ENCODE data around the gene ADIG. TPM values are rescaled to one million over a fixed set of nuclear protein-coding genes. Genes with fewer than 3 reads are reported as not detected.
A peak's percentile ranks its signal among the peaks of the same experiment; 100 is the strongest.

The ADIG gene
- total RNA-seq, 1 experiment from 2014 or later, result not detected

GRCh38 chr20:38630727-38631126 is 49.7 kb downstream of the ADIG start:
- no peak for DNase-seq (ENCODE audit: low read depth)

DNA sequence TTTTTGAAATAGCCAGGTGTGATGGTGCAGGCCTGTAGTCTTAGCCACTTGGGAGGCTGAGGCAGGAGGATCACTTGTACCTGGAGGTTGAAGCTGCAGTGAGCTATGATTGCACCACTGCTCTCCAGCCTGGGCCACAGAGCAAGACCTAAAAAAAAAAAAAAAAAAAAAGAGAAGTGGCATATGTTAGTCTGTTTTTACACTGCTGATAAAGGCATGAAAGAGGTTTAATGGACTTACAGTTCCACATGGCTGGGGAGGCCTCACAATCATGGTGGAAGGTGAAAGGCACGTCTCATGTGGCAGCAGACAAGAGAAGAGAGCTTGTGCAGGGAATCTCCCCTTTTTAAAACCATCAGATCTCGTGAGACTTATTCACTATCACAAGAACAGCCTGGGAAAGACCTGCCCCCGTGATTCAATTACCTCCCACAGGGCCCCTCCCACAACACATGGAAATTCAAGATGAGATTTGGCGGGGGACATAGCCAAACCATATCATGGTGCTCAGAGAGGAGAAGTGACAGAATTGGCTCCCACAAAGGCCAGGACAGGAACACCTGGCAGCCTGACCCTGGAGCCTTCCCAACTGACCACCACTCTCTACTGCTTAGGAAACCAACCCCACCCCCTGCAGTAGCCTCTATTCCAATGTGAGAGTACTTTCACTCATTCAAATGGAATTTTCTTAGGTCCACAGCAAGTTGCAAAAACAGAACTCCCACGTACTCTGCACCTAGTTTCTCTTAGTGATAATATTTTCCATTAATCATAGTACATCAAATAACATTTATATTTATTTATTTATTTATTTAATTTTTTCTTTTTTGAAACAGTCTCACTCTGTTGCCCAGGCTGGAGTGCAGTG is 50.4 kb downstream of the ADIG start:
- DNase-seq (ENCODE audit: low read depth), result no peak

- DNase-seq (ENCODE audit: low read depth), result peak; percentile 61
These were observed 52.6 kb downstream of the ADIG start for GRCh38 chr20:38633577-38634093.

GRCh38 chr20:38635721-38636288 is 54.8 kb downstream of the ADIG start:
- peak; percentile 35 for DNase-seq (ENCODE audit: low read depth)

Other genes starting within 250 kb of the ADIG start
- not detected in 2 replicates for gene LBP, start 234.7 kb upstream of the ADIG start, total RNA-seq (2014; rRNA removed; shearing (Covaris generic))
- 7.5 and 13.0 TPM in 2 replicates for gene SNHG17, start 145.9 kb upstream of the ADIG start, total RNA-seq (2014; rRNA removed; shearing (Covaris generic))
- 30.3 and 33.8 TPM in 2 replicates for gene RALGAPB, start 108.4 kb upstream of the ADIG start, total RNA-seq (2014; rRNA removed; shearing (Covaris generic))
- 0.10 TPM in 1 of 2 replicates, not detected in the other for gene ARHGAP40, start 20.6 kb downstream of the ADIG start, total RNA-seq (2014; rRNA removed; shearing (Covaris generic))
- gene SLC32A1, start 143.3 kb downstream of the ADIG start, total RNA-seq (2014; rRNA removed; shearing (Covaris generic)), result not detected in 2 replicates
- gene ACTR5, start 167.3 kb downstream of the ADIG start, total RNA-seq (2014; rRNA removed; shearing (Covaris generic)), result 13.5 and 13.6 TPM in 2 replicates
- under 0.01 TPM in 2 replicates for gene PPP1R16B, start 224.5 kb downstream of the ADIG start, total RNA-seq (2014; rRNA removed; shearing (Covaris generic))

All from RPMI7951 (cell line).